NT2/D1 (cell line): Measurements from ENCODE around the gene ENTREP3.

Experiments used
- SUZ12 ChIP-seq: IDR thresholded peaks from 2 replicates; pipeline ENCODE4 v1.6.1; 2011; ENCODE audit not compliant: insufficient read length, insufficient read depth; ENCODE audit errors: extremely low read depth
- YY1 ChIP-seq: IDR thresholded peaks from 2 replicates; pipeline ENCODE4 v1.6.1; 2011; ENCODE audit not compliant: insufficient read length, insufficient read depth
- ZNF274 ChIP-seq: IDR thresholded peaks from 2 replicates; pipeline ENCODE4 v1.6.1; 2011; ENCODE audit warnings: mild to moderate bottlenecking, low read depth, low read length

DNA sequence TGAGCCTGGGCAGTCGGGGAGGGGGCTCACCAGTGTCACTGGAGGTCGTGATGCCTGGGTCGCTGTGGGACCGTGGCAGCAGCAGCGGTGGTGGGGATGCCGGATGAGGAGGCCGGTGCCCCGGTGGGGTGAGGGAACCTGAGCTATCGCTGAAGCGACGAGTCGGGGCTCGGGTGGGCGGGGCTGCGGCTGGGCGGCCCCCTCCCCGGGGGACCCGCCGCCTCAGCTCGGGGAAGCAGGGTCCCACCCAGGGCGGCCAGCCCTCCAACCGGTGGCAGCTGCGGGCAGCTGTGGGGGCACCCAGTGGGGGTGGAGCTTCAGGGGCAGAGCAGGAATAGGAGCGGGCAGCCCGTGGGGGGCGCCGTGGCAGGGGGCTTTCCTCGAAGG is 5.0 kb downstream of the ENTREP3 start:
- TF ChIP-seq SUZ12 (no peak), YY1 (no peak), ZNF274 (no peak)
